Tibial nerve (tissue), 3 donors: ENCODE results near the gene ZFYVE19.

Experiments used
- POLR2A ChIP-seq, 2 donors: fragments of 450-650 bp; IDR thresholded peaks; one replicate each; pipeline ENCODE4 v1.6.1; 2017; ENCODE audit warnings: antibody characterized with exemption in 2 of 2, mild to moderate bottlenecking in 2 of 2, moderate library complexity in 2 of 2
- TF ChIP-seq, protein P1 (sequence below), 5 experiments: fragments of 200-600 bp in 3 of 5; fragments of 450-650 bp in 2 of 5; sonication (generic) in 3 of 5; IDR thresholded peaks; one replicate each; pipeline ENCODE4 v1.5.1; 2016 to 2019; ENCODE audit warnings: antibody characterized with exemption in 5 of 5, mild to moderate bottlenecking in 3 of 5, moderate library complexity in 2 of 5

GRCh38 chr15:40812721-40813425 lies 6.0 kb downstream of the ZFYVE19 start:
- TF ChIP-seq, protein P1, sequence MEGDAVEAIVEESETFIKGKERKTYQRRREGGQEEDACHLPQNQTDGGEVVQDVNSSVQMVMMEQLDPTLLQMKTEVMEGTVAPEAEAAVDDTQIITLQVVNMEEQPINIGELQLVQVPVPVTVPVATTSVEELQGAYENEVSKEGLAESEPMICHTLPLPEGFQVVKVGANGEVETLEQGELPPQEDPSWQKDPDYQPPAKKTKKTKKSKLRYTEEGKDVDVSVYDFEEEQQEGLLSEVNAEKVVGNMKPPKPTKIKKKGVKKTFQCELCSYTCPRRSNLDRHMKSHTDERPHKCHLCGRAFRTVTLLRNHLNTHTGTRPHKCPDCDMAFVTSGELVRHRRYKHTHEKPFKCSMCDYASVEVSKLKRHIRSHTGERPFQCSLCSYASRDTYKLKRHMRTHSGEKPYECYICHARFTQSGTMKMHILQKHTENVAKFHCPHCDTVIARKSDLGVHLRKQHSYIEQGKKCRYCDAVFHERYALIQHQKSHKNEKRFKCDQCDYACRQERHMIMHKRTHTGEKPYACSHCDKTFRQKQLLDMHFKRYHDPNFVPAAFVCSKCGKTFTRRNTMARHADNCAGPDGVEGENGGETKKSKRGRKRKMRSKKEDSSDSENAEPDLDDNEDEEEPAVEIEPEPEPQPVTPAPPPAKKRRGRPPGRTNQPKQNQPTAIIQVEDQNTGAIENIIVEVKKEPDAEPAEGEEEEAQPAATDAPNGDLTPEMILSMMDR (IDR thresholded peaks at IDR 0.05): no peak
- no peak for TF ChIP-seq POLR2A (IDR thresholded peaks at IDR 0.05)
